ENCODE measurements around the gene PRMT9. TPM values are rescaled to one million over a fixed set of nuclear protein-coding genes. Genes with fewer than 3 reads are reported as not detected.

The PRMT9 gene
- total RNA-seq, 1 donor from 2014 or later, result 9.5 TPM

DNA sequence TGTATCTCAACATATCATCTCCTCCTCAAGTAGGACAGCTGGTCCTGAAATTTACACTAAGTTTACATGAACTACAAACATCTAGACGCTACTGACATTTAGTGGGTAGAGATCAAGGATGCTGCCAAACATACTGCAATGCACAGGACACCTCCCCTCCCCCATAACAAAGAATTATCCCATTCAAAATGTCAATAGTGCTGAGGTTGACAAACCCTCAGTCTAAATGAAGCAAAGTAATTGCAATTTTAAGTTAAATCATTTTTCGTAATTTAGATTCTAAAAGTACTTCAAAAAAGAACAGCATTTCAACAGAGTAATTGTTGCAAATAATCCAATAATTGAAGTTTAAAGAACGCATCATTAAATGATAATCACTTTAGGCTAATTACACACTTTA lies 1.2 kb downstream of the PRMT9 start:
- intact Hi-C loops (cut with micrococcal nuclease), result loop anchor here (1.0 to 5.0 kb wide), 3 partner anchors 45 to 760 kb away; partner anchors contain the start of gene NR3C2

DNA sequence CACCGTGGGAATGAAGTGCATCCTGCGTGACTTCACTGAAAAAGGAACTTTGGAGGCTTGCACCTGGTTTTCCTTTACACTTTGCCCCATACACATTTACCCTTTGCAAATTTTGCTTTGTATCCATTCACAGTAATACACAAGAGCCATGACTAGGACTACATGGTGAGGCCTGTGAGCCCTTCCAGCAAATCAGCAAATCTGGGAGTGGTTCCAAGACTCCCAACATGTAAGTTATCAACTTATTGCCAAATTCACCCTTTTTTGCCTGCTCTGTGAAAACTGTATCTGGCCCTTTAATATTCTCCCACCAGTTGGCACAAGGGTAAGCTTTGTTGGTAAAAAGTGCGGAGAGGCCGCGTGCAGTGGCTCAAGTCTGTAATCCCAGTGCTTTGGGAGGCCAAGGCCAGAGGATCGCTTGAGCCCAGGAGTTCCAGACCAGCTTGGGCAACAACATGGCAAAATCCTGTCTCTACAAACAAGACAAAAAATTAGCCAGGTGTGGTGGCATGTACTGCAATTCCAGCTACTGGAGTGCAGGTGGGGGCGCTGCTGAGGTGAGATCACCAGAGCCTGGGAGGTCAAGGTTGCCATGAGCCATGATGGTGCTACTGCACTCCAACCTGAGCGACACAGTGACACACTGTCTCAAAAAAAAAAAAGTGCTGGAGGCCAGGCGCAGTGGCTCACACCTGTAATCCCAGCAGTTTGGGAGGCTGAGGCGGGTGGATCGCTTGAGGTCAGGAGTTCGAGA lies 5.0 kb downstream of the PRMT9 start:
- intact Hi-C loops (cut with micrococcal nuclease), result no loop called here

DNA sequence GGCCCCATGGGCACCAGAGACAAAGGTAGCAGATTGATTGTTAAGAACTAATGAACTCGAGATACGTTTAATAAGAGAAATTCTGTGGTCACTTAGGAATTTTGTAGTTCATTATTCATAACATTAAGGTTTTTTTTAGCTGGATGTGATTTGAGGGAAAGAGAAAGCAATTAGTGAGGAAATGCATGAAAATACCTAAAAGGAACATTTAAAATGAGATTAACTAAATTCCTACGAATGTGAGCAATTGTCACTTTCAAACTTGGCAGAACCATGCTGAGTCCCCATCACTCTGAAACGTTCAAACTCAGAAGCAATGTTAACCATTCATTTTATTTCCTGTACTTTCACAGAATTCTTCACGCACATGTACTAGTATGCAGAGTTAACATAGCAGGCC lies 5.9 kb downstream of the PRMT9 start:
- intact Hi-C loops (cut with micrococcal nuclease), result no loop called here

DNA sequence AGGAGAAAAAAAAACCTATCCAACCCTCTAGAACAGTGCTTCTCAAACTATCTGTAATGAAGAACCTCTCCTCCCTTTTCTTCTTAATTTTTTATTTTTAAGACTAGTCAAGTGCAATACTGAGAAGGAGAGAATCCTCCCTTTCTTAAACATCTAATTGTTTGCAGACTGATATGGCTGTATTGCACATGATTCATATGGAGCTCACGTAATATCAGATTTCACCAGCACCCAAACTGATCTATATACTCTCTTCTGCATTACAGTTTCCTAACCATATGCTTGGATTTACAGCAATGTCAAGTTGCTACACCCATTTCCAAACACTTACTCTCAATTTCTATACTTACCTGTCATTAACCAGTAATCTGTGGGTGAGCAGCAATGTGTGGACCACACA lies 9.5 kb downstream of the PRMT9 start:
- intact Hi-C loops (cut with micrococcal nuclease), result no loop called here

DNA sequence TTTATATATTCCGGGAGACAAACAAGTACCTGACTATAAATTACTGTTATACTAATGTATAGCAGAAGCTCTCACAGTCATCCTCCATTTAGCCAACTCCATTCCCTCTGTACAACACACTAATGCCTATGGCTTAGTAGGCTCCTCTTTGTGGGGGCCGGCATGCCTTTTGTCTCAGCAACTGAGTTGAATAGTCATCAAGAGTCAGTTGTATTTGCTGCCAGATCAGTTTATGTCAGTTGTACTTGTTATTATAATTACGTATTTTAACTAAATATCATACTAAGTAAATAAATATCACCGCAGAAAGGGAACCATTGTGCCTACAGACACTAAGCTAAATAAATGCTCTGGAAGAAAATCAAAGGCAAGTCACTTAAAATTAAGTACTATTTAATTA lies 9.9 kb downstream of the PRMT9 start:
- intact Hi-C loops (cut with micrococcal nuclease), result no loop called here

DNA sequence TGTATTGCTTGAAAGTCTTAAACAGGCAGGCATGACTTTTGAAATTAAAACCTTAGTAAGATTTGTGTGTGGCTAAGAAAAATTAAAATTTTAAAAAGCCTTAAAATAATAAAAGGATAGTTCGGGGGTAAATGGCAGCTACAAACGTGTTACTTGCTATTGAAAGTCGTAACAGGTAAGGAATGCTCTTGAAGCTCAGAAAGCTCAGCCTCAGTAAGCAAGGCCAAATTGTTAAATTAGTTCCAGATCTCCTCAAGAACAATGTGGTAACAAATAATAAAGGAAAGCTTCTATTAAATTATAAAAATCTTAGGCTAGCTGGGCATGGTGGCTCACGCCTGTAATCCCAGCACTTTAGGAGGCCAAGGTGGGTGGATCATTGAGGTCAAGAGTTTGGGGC lies 25.5 kb downstream of the PRMT9 start:
- intact Hi-C loops (cut with micrococcal nuclease), result no loop called here

DNA sequence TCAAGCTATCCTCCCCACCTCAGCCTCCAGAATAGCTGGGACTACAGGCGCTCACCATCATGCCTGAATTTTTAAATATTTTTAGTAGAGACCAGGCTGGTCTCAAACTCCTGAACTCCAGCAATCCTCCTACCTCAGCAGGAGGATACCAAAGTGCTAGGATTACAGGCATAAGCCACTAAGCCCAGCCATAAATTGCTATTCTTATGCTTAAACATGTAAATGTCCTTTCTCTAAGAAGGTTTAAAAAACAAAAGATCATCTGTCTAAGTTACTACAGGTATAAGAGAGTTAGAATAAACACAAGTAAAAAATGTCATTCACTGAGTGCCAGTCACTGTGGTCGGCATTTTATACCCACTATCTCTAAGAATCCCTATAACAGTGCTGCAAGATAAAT lies 28.3 kb downstream of the PRMT9 start:
- intact Hi-C loops (cut with micrococcal nuclease), result no loop called here

DNA sequence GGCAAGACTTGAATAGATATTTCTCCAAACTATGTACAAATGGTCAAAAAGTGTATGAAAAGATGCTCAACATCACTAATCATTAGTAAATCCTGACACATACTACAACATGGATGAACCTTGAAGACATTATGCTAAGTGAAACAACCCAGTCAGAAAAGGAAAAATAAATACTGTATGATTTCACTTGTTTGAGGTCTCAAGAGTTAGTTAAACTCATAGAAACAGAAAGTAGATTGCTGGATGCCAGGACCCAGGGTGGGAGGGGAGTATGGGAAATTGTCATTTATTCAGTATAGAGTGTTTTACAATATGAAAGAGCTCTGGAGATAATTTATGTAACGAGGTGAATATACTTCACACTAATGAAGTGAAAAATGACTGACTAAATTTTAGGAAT lies 32.4 kb downstream of the PRMT9 start:
- intact Hi-C loops (cut with micrococcal nuclease), result no loop called here

DNA sequence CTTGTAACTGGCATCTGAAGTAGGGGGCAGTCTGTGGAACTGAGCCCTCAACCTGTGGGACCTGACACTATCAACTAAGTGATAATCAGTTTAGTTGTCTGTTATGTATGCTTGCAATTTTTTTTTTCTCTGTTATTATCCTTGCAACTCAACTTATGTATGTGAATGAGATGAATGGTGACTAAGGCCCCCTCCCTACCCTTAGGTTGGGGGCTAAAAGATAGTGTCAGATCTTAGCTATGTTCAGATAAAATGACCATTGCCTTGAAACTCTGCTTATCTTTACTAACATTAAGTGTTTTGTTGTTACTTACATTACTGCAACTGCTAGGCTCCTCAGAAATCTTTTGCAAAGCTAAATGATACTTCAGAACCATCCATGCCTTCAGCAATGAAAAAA lies 35.3 kb downstream of the PRMT9 start:
- intact Hi-C loops (cut with micrococcal nuclease), result no loop called here

DNA sequence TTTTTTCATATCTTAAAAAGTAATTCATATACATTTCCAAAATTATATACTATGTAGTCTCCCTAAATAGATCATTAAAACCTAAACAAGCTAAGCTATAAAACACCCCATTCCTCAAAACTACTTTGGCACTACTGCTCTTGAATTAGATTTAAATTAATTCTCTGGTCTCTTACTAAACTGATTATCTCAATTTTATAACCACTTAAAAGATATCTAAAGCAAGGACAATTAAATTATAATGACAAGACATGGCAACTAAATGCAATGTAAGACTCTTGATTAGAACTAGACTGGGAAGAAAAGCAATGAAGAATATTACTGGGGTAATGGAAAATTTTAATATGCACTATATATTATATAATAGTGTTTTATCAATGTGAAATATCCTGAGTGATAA lies 38.9 kb downstream of the PRMT9 start:
- intact Hi-C loops (cut with micrococcal nuclease), result no loop called here

DNA sequence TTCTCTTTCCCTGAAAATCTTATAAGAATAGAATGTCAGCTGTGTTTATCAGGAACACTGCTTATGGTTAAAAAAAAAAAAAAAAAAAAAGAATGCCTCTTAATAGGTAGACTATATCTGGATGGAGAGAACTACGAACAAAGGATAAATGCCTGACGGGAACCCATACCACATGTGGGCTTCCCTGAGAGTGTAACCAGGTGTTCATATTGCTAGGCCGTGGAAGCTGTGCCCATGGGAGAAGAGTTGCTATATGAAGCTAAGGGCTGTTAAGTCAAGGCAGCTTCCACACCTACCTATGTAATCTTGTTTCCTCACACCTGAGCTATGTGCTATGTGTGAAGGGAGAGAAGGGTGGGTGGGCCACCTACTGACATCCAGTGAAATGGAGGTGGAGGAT lies 39.5 kb downstream of the PRMT9 start:
- intact Hi-C loops (cut with micrococcal nuclease), result no loop called here

DNA sequence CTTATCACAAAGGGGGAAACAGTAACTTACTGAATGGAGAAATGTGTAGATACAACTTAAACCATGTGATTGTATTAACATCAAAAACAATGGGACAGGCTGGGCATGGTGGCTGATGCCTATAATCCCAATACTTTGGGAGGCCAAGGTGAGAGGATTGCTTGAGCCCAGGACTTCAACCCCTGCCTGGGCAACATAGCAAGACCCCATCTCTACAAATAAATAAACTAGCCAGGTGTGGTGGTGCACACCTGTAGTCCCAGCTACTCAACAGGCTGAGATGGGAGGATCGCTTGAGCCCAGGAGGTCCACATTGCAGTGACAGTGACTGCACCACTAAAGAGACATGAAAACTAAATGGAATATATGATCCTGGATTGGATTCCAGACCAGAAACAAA lies 40.3 kb downstream of the PRMT9 start:
- intact Hi-C loops (cut with micrococcal nuclease), result no loop called here

DNA sequence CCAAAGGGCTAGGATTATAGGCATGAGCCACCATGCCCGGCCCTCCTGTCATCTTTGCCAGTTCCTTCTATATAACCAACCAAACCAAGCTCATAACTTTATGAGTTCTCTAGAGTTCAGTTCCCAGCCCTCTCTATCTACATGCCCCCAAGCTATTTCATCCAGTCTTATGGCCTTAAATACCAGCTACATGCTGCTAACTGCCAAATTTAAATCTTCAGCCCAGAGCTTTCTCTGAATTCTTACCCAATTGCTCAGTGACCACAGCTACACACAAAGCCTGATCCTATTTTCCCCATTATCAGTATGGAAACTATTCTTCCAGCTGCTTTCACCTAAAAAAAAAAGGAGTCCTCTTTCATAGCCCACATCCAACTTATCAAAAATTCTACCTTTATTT lies 43.6 kb downstream of the PRMT9 start:
- intact Hi-C loops (cut with micrococcal nuclease), result no loop called here

DNA sequence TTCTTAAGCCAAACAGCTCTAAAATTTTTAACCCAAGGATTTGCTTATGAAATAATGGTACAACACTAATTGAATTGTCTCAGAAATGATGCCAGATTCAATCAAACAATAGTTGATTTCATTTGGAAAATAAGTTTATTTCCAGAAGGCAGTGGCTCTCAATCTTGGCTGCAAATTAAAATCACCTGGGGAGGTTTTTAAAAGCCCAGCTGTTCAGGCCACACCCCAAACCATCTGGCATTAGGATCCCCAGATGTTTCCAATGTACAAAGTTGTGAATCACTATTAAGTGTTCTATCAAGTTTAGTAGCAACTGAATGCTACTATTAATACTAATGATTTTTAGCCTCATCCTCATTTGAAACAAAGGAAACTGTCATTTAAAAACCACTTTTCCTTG lies 44.6 kb downstream of the PRMT9 start:
- intact Hi-C loops (cut with micrococcal nuclease), result loop anchor here (5.0 kb wide), 1 partner anchor 43 kb away; the partner anchor contains the start of gene PRMT9

DNA sequence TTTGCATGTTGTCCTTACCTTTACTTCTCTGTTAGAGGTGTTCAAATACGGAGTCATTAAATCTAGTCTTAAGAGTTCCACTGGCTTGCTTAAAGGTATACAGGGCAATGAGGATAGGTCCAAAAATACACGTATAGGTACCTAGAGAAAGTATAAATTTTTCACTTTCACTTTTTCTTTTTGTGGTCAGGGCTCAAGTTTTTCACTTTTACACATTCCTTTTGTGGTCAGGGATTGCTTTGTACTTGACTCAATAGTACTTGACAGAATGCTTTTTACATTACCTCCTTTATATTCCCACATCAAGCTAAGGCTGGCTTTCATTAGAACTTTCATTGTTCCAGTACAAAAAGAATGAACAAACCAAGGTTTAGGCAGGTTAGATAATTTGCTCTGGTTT lies 45.0 kb downstream of the PRMT9 start:
- intact Hi-C loops (cut with micrococcal nuclease), result loop anchor here (5.0 kb wide), 1 partner anchor 43 kb away; the partner anchor contains the start of gene PRMT9

DNA sequence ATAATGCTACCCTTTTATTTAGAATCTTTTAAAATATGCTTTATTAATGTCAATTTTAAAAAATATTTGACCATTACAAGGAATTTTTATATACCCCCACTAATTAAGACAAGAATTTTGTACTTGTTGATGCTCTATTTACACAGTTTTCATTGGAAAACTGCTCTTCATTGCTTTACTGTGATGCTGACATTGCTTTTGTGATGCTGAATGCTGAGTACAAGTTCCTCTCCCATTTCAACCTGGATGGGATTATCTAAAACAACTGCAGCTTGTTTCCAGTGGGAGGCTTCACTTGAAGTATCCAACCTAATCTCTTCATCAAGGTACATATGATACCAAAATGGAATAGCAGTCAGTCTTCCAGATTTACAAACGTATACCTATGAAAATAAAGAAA lies 45.6 kb downstream of the PRMT9 start:
- intact Hi-C loops (cut with micrococcal nuclease), result loop anchor here (5.0 kb wide), 1 partner anchor 44 kb away; the partner anchor contains the start of gene PRMT9

DNA sequence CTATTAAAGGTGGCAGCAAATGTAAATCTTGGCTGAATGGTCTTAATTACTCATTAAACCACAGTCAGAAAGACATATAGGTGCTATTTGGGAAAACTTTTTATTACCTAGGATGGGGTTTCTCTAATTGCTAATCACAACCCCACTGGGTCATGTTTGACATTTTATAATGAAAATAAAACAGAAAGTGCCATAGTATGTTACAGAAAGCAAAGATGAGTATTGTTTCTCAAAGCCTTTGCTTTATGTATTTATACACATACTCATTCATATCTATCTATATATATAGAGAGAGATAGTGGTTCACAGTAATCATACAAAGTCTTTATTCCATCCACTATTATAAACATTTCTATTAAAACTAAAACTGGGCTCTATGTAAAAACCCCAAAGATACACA lies 48.6 kb downstream of the PRMT9 start:
- intact Hi-C loops (cut with micrococcal nuclease), result loop anchor here (5.0 kb wide), 1 partner anchor 47 kb away; the partner anchor contains the start of gene PRMT9

DNA sequence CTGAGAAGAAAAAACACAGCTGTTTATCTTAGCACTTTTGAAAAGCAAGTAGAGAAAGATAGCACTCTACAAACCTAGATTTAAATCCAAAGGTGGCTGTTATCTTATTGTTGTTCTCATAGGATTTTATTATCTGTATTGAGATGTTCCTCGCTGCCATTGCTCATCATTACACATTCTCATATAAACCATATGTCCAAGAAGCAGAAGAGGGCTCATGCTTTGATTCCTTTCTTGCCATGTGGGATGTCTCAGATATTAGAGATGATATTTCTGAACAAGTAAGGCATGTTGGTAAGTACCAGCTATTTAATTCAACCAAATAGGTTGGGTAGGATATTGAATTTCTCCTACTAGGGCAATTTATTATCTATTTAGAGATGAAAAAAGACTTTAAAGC lies 50.3 kb downstream of the PRMT9 start:
- intact Hi-C loops (cut with micrococcal nuclease), result no loop called here

DNA sequence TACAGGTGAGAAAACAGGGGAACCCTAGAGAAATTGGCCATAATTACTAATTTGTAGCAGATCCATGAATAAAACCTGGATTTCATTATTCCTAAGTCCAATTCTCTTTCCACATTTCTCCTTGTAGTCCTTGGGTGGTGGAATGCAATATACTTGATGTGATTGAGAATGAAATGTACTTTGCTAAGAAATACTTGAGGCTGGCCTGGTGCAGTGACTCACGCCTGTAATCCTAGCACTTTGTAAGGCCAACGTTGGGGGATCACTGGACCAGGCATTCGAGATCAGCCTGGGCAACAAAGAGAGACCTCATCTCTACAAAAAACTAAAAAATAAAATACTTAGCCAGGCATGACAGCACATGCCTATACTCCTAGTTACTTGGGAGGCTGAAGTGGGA lies 50.9 kb downstream of the PRMT9 start:
- intact Hi-C loops (cut with micrococcal nuclease), result no loop called here

DNA sequence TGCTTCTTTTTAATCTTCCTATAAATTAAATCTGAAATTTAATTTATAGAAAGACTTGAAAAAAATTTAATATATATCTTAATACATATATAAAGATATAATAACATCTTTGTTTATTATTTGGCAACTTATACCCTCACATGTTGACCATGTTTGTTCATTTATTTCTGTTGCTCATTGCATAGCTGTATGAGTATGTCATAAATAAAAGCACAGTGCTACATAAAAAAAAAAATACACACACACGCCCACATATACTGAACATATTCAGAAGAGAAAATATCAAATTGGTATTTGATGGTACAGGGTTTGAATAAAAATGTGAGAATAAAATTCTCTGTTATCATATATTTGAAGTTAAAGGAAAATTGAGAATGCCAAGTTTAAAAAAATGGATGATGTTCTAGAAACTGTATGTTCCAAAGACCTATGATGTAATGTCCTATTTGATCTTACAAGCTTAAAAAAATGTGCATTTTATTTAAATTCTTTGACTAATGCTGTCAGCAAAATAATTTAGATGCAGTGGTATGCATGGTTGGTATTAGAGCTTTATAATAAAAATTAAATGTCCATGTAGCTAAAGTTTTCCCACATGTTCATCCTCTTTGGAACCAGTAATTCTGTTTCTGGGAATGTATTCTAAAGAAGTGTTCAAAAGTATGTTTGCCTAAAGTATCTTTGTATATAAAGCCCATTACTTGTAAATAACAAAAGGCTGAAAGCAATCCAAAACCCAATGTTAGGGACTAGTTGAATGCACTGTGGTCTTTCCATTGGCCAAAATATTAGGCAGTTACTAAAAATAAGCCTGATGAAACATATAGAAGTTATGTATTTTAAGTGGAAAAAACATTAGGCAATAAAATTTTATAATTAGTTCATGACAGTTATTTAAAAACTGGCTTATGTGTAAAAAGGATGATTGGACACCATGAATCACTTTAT lies 53.9 kb downstream of the PRMT9 start:
- intact Hi-C loops (cut with micrococcal nuclease), result no loop called here

DNA sequence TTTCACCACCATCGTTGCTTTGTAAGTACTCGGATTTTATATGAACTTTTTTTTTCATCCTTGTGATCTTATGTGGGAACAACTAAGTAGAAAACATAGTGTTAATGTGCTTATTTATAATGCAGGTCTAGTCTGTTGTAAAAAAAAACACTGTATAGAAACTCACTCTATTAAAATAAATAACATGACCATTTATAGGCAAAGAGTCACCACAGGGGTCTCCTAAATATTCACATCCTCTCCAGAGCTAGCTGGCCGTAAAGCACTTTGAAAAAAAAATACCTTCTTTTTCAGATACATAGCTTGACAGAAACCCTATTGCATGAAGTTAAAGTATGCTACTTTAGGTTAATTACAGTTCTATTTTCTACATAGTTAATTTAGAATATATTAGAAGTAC lies 55.5 kb downstream of the PRMT9 start:
- intact Hi-C loops (cut with micrococcal nuclease), result no loop called here

DNA sequence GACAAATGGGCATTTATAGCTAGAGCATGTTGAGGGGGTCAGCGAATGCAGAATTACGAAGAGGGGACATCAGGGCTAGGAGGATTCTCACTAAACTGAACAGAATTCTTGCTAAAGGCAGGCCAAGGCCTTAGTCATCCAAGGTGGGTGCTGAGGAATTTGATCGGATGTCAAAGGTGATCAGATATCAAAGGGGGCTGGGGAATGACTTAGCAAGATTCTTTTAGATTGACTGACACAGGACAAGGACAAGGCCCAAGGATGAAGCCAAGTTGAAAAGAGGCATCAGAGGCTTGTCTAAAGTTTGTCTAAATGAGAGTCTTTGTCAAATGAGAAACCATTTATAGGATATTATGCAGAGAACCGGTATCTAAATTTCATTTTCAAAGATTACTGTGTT lies 57.1 kb downstream of the PRMT9 start:
- intact Hi-C loops (cut with micrococcal nuclease), result no loop called here
